Activated CD4-positive, CD25-positive, alpha-beta regulatory T cell treated with anti-CD3 and anti-CD28 coated beads, Interleukin-2, amount 50 U/mL, for 16 hours (primary cell): Measurements from ENCODE around the gene CCDC57.

Experiments
- DNase-seq: peaks from one replicate; pipeline ENCODE4 v3.0.0-alpha.2; 2020; ENCODE audit warnings: low read depth, low spot score

Gene CCDC57

DNA sequence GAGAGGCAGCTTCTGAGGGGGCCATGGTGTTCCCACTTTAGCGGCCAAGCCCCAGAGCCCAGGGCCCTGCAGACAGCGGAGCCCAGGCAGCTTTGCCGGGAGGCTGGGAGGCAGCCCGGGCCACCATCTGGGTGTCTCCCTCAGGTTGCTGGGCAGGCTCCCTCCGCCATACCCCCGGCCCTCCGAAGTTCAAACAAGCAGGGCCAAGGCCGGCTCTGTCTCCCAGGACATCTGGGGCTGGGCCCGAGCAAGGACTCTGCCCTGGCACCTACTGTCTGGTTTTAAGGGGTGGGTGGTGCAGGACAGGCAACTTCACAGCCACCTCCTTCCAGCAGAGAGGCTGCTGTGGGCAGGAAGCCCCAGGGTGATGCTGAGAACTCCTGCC, 149.7 kb downstream of the CCDC57 start:
- DNase-seq = no peak

DNA sequence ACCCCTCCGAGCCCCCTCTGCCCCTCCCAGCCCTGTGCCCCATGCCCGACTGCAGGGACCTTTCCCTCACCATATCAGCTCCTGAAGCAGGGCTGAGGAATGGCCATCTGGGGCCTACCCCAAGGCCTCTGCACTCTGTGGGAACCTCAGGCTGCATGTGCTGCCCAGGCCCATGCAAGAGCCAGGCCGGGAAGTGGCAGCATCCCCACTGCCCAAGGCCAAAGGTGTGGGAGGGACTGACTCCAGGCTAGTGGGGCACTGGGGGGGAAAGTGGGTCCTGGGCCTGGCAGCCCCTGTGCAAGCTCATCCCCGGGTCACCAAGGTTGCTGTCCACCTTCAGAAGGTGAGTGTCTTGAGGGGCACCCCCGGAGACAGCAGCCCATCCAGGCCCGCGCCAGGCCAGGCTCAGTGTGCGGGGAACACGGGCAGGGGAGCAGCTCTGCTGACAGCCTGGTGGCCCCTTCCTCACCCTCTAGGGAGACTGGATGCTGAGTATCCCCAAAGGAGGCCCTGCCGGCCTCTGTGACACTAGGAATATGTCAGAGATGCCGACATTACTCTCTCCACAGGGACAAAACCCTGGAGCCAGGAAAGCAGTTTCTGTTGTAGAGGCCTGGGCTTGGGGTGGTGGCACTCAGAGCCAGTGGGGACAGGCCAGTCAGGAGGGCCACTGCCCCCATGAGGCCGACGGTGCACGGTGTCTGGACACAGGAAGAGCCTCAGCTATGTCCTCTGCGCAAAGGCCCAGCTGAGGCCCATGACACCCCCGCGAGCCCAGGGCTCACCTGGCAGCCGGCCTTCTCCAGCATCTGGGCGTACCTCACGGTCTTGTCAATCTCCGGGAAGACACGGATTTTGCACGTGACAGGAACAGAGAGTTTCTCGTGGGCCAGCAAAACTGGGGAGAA, 150.3 kb downstream of the CCDC57 start:
- no peak for DNase-seq

DNA sequence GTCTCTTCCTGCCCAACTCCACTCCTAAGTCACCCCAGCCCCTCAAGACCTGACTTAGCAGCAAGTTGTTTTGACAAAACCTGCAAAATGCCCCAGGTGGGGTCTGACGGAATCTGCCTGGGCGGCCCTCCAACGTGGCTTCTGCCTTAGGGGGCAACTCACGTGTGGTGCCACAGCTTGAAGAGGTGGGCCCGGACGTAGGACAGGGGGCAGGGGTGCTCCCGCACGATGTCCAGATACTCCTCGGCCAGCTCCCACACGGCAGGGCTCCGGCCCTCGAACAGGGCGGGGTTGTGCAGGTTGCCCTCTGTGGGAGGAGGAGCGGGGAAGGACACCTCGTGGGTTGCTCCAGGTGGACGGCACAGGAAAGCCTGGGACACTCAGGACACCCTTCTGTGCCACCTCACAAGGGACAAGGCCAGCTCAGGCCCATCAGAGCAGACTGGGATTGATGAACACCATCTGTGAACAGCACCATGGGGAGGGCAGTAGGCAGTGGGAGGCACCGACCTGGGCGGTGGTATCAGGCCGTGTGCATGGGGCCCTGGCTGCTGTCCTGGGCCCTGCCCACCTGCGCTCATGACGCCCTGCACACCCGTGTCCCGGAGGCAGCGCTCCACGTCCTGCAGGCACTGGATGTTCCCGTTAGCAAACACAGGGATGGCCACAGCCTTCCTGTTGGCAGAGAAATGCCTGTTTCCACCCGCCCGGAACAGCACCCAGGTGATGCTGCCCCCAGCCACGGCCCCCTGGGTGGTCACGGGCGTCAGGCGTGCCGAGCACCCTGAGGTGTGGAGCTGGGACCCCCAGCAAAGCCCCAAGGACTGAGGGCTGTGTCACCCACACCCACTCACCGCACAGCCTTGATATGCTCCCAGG, 151.4 kb downstream of the CCDC57 start:
- DNase-seq = no peak

DNA sequence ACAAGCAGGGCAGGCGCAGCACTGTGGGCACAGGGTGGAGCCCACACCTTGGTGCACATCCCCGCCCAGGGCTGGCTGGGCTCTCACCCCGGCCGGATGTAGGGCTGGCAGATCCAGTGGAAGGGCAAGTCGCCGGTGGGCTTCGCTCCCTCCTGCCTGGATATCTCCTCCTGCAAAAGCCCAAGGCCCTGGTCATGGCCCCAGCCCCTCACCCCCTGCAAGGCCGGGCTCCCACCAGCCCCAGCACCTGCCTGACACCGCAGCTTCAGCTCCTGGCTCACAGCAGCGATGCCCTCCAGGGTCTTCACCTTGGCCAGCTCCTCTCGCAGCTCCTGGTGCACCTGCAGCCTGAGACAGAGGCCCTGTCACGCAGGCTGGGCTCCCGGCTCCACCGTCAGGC, 152.0 kb downstream of the CCDC57 start:
- DNase-seq = no peak

DNA sequence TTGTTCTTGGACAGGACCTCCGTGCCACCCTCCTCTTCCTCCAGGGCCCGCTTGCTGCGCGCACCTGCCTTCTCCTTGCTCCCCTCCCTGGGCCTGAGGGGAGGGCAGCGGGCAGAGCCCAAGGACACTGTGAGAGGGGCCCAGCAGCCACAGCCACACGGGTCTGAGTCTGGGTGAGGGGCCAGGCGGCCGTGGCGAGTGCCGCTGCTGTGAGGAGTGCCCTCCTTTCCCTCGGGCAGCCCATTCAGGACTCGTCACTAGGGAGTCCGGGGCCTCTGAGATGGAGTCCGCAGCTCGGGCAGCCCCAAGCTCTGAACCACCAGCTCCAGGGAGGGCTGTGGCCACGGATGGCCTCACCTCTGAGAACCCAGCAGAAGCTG, 152.7 kb downstream of the CCDC57 start:
- DNase-seq = no peak

DNA sequence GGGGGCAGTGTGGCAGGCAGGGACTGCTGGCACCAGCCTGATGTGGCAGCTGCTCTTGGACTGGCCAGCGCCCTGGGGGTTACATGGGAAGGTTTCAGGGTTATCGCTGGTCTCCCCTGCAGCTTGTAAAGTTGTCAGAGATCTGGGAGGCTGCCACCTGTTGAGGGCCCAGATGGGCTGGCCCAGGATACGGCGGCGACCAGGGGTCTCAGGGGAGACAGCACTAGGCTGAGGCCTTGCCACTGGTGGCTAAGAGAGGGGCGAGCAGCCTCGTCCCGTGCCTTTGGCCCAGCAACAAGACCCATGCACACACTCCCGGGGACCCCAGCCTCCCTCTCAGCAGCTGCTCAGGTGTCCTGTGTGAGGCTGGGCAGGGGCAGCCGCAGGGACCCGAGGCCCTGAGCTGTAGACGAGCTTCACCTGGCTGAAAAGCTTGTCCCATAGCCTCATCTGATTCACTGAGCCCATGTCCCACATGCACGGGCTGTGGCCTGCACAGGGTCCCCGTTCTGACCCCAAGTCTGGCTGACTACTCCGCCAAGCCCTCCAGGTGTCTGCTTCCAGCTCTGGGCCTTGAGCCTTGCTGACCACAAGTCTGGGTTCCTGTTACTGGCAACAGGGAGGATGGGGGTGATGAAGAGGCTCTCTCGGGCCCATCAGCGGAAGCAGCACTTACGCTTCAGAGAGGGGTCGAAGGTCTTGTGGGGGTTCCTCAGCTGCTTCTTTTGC, 153.2 kb downstream of the CCDC57 start:
- DNase-seq = no peak

DNA sequence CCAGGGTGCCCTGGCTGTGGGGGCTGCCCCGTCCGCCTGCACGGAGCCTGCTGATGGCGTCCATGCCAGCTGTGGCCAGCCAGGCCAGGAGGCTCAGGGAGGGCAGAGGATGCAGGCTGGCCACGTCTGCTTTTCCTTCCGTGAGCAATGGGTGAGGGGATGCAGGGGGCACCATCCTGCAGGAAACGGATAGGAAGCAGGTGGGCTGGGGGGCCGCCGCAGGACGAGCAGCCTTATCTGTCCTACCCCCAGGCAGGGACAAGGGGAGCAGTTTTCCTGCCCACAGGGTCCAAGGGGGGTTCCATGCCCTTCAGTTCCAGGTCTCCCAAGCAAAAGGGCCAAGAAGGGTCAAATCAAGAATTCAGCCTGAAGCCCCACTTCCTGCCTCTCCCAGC, 153.8 kb downstream of the CCDC57 start:
- DNase-seq = no peak

DNA sequence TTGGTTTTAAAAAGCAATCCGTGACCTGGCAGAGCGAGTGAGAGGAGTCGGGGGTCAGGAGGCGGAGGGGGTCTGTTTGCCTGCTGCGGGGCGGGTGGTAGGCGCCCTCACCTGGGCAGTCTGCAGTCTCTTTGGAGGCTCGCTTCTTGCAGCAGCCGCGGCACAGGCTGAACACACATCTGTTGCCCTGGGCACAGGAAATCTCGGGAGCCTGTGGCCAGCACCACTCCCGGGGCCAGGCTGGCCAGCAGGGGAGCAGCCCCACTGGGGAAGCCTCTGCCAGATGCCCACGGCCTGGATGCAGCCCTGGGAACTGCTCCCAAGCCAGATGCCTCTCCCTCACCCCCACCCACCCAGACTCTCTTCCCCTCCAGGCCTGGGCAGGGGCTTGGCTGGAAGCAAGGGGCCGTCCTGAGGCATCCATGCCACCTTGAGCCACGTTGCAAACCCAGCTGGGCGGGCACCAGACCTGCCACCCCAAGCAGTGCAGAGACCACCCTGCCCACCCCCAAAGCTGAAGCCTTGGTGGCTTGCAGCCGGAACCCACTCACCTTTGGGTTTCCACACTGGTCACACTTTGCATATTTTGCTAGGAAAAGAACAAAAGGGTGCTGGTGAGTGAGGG, 154.3 kb downstream of the CCDC57 start:
- no peak for DNase-seq

DNA sequence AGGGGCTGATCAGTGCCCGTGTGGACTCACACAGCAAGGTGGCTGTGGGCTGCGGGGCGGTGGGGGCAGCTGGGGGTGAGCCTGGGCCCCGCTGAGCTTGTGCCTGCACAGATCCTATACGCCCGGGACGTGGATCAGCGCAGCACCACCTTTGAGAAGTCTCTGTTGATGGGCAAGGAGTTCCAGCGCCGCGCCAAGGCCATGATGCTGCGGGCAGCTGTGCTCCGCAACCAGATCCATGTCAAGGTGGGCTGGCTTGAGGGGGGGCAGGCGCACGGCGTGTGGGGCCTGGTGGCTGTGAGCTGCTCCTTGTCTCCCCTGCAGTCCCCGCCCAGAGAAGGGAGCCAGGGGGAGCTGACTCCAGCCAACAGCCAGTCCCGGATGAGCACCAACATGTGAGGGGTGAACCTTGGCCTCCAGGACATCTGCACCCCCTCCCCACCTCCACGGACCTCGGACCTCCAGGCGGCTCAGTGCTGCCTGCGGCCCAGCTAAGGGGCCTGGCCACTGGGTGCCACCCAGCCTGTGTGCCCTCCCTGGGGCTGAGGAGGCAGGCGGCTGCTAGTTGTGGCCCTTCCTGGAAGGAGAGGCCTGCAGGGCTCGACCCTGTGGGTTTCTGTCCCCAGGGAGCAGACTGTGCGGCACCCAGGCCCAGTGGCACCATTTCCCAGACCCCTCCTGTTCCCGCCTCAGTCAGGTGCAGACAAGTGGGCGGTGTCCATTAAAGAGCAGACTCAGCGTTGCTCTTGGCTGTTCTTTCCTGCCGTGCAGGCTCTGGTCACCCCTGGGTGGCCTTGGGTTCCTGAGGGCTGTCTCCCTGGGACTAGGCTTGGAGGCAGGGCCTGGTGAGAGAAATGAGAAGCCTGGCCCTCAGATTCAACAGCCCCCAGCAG, 155.7 kb downstream of the CCDC57 start:
- no peak for DNase-seq

DNA sequence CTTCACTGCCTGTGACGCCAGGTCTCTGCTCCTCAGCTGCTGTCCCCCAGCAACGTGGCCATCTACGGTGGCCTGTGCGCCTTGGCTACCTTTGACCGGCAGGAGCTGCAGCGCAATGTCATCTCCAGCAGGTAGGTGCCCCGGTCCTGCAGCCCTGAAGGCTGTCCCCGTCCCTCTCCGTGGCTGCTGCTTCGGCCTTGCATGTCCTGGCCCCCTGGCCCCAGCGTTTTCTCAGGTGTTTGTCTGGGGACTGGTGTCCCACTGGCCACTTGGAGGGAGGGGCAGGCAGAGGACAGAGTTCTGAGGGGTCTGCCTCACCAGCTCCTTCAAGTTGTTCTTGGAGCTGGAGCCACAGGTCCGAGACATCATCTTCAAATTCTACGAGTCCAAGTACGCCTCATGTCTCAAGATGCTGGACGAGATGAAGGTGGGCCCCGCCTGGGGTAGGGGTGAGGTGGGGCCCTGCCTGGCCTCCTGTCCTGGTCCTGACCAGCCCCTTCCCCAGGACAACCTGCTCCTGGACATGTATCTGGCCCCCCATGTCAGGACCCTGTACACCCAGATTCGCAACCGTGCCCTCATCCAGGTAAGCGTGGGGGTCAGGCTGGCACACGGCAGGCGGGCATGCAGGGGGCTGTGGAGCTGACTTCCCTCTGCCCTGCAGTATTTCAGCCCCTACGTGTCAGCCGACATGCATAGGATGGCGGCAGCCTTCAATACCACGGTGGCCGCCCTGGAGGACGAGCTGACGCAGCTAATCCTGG, 156.5 kb downstream of the CCDC57 start:
- DNase-seq = no peak

DNA sequence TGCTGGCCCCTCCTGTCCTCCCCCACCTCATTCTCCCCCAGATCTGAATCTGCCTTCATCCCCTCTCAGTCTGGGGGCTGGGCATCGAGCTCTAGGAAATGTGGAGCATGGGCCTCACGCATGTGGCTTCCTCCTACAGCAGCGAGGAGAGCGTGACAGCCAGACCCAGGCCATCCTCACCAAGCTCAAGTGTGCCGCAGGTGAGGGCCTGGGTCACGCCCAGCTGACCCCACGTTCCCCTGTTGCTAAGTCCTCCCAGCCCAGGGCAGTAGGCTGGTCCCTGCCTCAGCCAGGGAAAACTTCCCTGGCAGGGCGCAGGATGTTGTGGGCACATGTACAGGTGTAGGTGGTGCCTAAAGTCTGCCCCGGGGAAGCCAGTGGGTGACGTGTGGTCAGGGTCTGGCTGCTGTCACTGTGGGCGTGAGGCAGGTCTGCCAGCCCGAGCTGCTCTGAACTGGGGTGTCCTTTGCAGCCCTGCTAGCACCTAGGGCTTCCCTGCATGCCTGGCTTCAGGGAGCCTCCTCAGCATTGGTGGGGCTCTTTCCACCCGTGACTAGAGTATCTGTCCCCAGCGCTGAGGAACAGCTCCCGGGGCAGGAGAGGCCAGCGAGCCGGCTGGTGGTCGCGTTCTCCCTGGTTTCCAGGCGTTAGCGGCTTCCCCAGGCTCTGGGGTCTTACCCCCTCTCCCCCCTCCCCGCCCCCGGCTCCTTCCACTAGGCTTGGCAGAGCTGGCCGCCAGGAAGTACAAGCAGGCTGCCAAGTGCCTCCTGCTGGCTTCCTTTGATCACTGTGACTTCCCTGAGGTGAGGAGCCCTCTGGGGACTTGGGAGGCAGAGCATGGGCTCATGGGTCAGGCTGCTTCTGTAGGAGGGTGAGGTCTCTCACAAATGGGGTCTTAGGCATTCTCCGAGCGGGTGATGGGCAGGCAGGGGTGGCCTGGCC, 157.3 kb downstream of the CCDC57 start:
- no peak for DNase-seq

DNA sequence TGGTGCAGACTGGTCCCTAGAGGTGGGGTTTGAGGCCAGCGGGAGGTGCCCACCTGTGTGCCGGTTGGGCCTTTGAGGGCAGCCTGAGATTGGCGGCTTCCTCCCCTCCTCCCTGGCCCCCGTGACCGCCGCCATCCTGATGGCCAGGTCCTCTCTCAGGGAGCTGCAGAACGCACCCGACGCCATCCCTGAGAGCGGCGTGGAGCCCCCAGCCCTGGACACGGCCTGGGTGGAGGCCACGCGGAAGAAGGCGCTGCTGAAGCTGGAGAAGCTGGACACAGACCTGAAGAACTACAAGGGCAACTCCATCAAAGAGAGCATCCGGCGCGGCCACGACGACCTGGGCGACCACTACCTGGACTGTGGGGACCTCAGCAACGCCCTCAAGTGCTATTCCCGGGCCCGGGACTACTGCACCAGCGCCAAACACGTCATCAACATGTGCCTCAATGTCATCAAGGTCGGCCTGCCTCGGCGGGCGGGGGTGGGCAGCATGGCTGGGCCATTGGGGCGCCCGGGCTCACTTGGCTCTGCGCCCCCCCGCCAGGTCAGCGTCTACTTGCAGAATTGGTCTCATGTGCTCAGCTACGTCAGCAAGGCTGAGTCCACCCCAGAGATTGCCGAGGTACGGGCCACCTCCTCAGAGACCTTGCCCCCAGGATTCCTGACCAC, 158.2 kb downstream of the CCDC57 start:
- DNase-seq = no peak

DNA sequence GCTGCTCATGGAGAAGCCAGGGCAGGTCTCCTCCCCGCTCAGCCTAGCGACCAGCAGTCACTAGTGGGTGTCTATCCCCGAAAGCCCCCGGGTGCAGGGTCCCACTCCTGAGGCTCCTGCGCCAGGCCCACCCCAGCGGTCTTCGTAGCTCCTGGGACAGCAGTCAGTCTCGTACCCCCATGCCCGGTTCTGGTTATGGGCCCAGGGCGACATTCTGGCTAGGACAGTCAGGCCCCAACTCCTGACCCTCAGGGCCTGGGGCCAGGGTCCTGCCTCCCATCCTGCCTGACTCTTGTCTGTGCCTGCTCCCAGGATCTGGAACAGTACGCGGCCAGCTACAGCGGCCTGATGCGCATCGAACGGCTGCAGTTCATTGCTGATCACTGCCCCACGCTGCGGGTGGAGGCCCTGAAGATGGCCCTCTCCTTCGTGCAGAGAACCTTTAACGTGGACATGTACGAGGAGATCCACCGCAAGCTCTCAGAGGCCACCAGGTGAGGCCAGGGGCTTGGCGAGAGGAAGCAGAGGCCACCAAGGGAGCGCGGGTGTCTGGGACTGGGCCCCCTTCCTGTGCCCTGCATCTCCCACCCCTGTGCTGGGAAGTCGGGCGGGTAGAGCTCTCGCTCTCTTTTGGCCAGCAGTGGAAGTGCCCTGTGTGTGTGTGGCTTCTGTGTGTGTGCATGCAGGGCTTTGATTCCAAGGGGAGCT, 158.9 kb downstream of the CCDC57 start:
- no peak for DNase-seq

DNA sequence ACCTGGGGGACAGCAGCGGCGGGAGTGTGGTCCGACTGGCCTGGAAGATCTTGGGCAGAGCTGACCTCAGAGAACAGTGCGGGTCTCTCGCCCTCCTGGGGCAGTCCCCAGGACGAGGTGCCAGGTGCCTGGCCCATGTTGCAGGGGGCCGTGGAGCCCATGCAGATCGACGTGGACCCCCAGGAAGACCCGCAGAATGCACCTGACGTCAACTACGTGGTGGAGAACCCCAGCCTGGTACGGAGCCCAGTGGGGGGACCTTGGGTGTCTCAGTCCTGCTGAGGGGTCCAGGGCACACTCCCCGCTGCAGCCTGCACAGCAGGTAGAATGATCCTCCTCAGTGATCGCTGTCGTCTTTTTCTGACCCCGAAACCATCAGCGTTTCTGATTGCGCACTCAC, 159.5 kb downstream of the CCDC57 start:
- no peak for DNase-seq

DNA sequence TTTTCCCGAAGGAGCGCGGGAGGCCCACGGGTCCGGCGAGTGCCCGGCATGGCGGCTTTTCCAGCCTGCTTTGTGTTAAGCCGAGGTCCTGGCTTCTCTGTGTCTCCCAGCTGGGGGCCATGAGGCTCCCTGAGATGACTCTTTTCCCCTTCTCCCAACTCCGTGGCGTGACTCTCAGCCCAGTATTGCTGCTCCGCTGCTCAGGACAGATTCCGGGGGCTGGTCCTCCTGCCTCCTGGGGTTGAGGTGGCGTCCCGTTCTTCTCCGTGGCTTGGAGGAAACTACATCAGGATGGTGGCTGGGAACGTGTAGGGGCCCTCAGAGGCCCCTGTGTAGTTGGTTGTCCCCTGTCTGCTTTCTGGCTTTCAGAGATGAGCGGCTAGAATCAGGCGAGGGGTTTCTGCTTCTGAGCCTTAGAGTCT, 160.0 kb downstream of the CCDC57 start:
- no peak for DNase-seq

DNA sequence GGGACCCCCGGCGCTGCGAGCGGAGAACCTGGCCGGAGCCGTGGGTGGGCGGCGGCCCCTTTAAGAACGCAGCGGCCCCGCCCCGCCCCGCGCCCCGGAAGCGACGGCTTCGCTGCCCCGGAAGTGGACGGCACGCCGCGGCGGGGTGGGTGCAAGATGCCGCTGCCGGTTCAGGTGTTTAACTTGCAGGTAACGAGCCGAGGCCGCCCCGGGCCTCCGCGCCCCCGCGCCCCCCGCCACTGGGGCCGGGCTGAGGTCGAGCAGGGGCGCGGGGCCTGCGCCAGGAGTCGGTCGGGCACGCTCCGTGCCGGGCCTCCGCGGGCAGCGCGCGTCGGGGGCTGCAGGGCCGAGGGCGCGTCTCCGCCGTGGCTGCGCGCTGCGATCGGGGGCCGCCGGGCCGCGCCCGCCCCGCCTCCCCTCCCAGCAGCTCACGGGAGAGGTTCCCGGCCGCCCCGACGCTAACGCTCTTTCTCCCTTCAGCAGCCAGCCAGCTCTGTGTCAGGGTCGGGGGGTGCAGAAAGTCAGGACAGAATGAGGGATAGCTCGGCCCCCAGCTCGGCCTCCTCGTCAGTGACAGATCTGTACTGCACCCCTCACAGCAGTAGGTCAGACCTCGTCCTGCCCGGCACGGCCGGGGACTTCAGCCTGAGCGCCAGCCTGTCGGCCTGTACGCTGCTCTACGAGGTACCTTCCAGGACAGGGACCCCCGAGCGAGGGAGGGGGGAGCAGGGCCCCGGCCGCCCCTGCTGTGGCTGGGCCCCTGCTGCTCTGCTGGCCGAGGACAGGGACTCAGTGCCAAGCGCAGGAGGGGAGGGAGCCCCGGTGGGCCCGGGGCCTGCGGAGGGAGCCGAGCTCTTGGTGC, 160.6 kb downstream of the CCDC57 start, which contains the start of the genes GPS1 and RFNG:
Gene GPS1, plus strand, starts transcription at position 123 of the 862 bp plus-strand sequence. Its CDS starts 34 bp downstream, at position 157.
Gene RFNG, minus strand, starts transcription at position 36 of the 862 bp plus-strand sequence. CDS start 45 bp downstream, outside the sequence.
- DNase-seq = peak; percentile 75
